CD1c-positive myeloid dendritic cell (primary cell): ENCODE results near the gene ZNF552.
"Not testable (repeated sequence)": the region's sequence is repeated elsewhere in the genome, so short reads cannot be mapped to it uniquely, and the experiment has no call there.

ENCODE experiments used
- DNase-seq: peaks from one replicate; pipeline ENCODE4 v3.0.0-alpha.2; 2016; ENCODE audit errors: extremely low spot score

ZNF552 gene

DNA sequence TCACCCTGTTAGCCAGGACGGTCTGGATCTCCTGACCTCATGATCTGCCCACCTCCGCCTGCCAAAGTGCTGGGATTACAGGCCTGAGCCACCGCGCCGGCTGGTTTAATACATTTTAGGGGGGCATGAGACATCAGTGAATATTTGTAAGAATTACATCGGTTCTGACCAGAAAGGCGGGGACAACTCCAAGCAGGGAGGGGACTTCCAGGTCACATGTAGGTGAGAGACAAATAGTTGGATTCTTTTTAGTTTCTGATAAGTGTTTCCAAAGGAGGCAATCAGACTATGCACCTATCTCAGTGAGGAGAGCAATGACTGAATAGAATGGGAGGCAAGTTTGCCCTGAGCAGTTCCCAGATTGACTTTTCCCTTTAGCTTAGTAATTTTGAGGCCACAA lies 3.7 kb upstream of the ZNF552 start:
- DNase-seq = no peak

DNA sequence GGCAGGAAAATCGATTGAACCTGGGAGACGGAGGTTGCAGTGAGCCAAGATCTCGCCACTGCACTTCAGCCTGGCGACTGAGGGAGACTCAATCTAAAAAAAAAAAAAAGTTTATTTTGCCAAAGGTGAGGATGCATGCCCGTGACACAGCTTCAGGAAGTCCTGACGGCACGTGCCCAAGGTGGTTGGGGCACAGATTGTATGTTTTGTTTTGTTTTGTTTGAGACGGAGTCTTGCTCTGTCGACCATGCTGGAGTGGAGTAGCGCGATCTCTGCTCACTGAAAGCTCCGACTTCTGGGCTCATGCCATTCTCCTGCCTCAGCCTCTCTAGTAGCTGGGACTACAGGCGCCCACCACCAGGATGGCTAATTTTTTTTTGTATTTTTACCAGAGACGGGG lies 3.3 kb upstream of the ZNF552 start:
- DNase-seq = no peak

DNA sequence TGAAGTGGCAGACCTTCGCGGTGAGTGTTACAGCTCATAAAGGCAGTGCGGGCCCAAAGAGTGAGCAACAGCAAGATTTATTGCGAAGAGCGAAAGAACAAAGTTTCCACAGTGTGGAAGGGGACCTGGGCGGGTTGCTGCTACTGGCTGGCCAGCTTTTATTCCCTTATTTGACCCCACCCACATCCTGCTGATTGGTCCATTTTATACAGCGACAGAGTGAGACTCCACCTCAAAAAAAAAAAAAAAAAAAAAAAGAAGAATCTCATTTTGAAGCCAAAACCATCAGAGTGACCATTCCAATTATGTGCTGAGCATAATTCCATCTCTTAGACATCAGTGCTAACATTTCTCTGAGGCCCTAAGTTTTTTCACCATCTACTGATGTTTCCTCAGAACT lies 1.9 kb upstream of the ZNF552 start:
- no peak for DNase-seq

DNA sequence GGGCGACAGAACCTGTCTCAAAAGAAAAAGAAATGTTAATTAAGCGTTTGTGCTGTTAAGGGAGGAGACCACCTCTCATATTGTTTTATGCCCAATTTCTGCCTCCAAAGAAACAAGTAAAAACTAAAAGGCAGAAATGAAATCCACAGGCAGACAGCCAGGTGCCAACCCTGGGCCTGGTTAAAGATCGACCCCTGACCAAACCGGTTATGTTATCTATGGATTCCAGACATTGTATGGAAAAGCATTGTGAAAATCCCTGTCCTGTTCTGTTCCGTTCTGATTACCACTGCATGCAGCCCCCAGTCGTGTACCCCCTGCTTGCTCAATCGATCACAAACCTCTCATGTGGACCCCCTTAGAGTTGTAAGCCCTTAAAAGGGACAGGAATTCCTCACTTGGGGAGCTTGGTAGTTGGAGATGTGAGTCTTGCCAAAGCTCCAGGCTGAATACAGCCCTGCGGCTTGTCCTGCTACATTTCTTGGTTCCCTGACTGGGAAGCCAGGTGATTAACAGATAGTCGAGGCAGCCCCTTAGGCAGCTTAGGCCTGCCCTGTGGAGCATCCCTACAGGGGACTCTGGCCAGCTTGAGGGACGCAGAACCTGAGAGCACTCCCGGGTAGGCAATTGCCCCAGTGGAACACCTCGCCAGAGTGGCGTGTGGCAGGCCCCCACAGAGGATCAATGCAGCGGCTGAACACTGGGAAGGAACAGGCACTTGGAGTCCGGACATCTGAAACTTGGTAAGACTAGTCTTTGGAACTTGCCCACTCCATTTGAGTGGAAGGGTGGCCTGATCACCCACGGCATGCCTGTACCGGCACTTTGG lies 748 bp upstream of the ZNF552 start:
- DNase-seq = no peak

DNA sequence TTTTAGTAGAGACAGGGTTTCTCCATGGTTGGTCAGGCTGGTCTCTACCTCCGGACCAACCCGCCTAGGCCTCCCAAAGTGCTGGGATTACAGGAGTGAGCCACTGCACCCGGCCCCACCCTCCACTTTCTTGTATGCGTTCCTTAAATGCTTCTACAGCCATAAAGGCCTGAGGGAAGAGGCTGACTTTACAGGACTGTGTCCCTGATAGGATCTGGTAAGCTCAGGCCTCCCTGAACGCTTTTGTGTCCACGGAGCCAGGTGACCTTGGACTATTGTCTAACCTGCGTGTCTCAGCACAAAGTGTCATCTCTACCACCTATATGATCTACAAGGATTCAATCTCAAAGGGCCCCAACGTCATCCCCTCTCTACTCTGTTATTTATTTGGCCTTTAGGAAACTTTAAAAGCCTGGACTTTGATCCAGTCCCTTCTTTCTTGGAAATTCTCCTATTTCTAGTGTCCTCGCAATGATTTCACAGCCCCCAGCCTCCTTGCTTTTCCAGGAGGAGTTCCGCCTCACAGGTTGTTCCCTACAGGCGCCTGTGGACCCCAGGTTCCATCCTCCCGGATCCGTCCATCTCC lies 701 bp downstream of the ZNF552 start:
- no peak for DNase-seq

DNA sequence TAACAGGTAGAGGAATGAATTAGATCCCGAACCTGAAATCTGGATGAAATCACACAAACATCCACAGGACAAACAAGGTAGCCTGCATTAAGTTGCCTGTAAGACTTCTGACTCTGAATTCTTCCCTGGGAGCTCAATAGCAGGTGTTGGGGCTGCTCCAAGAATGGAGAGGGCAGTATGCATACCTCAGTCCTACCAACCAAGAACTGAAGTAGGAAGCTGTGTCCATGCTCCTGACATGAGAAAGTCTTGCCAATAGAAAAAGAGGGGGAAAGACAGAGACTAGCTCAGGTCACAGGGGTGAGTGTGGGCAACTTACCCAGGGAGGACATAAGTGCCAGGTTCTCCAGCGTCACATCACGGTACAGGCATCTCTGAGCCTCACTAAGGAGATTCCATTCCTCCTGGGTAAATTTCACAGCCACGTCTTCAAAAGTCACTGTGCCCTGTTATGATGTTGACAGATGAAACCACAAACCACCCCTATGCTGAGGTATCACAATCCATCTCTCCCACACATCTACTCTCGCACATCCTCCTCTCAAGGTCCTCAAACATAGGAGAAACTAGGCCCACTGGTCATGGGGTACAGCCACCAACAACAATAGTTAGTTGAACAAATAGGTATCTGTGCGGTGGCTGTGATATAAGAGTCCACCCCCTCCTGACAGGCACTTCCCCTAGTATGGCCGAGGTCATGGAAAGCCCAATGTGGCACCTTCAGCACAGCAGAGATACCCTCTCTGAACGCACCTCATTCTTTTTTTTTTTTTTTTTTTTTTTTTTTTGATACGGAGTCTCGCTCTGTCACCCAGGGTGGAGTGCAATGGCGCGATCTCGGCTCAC lies 1.5 kb downstream of the ZNF552 start:
- not testable (repeated sequence) for DNase-seq

DNA sequence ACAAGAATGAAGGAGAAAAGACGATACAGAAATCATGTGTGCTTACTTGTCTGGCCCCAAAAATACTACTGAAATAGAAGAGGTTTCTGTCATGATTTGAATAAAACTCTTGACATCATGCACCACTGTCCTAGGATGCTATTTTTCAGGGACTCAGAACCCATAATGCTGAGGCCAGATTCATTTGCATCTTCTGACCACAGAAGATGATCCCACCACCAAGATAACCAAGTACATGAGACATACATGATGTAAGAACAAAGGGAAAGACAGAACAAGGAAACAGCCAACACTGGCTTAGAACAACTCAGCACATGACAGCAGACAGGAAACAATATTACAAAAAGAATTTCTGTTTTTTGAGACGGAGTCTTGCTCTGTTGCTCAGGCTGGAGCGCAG lies 2.5 kb downstream of the ZNF552 start:
- no peak for DNase-seq

DNA sequence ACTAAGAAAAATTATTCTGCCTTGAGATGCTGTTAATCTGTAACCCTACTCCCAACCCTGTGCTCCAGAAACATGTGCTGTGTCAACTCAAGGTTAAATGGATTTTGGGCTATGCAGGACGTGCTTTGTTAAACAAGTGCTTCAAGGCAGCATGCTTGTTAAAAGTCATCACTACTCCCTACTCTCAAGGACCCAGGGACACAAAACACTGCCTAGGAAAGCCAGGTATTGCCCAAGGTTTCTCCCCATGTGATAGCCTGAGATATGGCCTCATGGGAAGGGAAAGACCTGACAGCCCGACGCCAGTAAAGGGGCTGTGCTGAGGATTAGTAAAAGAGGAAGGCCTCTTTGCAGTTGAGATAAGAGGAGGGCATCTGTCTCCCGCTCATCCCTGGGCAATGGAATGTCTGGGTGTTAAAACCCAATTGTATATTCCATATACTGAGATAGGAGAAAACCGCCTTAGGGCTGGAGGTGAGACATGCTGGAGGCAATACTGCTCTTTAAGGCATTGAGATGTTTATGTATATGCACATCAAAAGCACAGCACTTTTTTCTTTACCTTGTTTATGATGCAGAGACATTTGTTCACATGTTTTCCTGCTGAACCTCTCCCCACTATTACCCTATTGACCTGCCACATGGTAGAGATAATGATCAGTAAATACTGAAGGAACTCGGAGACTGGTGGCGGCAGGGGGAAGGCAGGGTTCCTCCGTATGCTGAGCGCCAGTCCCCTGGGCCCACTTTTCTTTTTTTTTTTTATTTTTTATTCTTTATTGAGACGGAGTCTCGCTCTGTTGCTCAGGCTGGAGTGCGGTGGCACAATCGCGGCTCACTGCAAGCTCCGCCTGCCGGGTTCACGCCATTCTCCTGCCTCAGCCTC lies 4.1 kb downstream of the ZNF552 start:
- DNase-seq = not testable (repeated sequence)

DNA sequence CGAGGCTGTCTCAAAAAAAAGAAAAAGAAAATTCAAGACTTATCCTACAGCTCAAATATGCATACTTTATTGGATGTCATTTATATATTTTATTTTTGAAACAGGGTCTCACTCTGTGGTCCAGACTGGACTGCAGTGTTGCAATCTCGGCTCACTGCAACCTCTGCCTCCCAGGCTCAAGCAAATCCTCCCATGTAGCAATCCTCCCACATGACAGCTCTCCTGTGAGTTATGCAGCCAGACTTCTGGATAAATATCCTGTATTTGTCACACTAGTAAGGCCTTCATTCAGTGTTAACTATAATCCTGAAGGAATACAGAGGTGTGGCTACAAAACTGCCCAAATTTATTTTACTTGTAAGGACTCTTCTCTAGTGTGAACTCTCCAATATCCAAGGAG lies 7.2 kb downstream of the ZNF552 start:
- DNase-seq = no peak

DNA sequence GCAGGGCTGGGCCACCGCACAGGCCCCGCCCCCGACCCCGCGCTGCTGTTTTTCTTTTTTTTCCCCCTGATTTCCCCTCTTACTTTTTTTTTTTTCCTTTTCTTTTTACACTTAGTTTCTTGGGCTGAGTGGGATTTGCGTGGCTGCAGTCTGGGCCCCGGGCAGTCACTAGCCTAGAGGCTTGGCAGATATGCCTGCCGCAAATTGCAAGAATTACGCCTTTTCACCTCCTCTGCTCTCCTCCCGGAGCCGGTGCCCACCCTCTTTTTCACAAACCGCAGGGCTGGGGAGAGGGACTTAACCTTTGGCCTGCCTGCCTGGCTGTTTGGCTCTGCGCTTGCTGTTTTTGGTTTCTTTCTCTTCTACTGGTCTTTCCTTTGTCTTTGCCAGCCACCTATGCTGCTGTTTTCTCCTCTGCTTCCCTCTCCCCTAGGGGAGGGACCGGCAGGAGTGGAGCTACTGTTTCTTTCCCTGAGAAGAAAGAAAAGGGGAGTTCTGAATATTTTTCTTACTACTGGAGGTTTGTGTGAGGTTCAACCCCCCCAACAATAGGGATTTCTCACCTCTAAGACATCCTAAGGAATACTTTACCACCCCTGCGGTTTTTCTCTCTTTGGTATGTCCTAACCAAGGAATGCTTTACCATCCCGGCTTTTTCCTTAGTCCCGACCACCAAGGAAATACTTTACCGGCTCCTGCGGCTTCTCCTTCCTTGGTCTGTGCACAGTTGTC lies 11.0 kb downstream of the ZNF552 start:
- no peak for DNase-seq

DNA sequence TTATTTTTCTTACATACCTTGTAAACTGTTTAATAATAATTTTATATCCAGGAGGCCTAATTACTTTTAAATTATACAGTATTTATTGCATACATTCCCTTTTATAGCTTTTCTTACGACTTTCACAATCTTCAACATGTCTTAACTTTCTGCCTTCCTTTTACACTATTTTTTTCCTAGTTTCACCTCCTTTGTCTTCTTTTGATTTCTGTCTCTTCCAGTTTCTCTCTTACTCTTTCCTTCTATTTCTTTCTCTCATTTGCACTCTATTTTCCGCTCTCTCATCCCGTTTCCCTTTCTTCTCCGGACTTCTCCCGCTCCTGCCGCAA lies 11.5 kb downstream of the ZNF552 start:
- no peak for DNase-seq

DNA sequence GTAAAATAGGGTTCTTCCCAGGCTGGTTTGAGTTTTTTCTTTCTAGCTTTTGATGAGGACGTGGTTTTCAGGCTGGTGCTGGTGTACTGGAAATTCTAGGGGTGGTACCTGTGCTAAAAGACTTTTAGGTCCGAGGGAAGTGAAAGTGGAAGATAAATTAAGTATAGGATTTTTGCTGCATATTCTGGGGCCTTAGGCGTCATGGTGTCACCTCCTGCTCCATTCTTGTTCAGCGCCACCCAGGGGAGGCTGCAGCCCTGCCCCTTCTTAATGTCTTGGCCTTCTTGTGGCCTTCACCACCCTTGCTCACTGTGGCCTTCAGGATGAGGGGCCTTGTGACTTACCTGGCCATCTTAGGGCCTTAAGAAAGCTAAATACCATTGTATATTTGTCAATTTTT lies 12.4 kb downstream of the ZNF552 start:
- DNase-seq = no peak

DNA sequence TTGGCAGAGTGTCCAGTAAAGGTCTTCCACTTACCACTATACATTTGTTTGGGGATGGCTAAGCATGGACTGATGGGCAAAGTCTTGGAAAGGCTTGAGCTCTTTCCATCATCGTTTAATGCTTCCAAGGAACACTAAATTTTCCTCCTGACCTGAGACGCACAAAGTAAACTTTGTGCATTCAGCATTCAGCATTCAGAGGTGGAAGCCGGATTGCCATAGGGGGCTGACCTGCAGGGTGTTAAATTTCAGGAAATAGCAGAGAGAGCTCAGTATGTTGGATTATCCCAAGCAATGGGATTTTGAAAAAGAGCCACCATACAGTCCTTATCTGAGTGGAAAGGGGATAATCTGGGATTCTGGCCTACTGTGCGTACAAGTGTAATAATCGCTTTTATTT lies 14.0 kb downstream of the ZNF552 start:
- no peak for DNase-seq

DNA sequence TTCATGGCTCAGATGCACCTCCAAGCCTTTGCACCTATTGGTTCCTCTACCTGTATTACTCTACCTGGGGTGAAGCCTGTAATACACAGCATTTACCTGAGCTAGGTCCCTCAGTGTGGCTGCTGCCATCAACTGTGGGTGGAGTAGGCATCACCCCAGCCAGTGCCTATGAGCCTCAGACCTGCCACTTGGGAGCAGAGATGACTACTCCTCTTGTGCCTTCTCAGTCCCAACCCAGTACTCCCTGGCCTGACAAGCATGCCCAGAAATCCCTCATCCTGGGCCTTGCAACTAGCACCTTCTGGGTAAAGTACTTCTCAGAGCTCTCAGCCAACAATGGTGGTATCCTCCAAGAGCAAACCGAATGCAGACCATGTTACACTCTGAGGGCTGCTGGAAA lies 18.1 kb downstream of the ZNF552 start:
- not testable (repeated sequence) for DNase-seq

DNA sequence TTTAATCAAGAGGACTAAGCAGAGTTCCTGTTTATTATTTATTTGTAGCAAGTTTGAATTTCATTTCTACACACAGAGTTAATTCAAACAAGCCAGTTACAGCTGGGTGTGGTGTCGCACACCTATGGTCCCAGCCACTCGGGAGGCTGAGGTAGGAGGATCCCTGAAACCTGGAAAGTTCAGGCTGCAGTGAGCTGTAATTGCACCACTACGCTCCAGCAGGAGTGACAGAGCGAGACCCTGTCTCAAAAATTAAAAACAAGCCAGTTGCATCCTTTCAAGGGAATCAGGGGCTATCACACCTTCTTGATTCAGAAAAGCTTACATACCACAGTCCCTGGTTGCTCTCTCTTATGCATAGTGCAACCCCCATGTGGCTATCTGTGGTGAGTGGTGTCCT lies 25.4 kb downstream of the ZNF552 start:
- no peak for DNase-seq

DNA sequence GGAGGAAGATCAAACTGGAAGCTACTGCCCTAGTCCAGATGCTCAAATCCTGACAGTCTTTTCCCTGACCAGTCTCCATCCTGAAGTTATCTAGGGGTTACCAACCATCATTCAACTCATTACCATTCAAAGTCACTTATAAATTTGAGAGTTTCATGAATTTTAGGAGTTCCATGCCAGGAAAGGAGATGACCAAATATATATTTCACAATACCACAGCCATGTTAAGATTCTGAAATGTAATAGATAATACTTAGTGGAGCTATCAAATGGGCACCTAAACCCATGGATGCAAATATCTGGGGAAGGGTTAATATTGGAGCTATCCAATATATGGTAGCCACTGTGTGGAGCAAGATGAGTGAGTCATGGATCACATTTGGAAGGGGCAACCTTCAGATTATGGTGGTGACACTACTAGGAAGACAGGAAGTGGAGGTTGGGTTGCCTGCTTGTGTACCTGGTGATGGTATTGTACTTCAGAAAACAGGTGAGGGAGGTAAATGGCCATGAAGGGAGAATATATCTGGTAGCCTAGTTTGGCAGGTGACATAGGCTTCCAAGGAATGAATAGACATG lies 26.5 kb downstream of the ZNF552 start:
- DNase-seq = no peak

DNA sequence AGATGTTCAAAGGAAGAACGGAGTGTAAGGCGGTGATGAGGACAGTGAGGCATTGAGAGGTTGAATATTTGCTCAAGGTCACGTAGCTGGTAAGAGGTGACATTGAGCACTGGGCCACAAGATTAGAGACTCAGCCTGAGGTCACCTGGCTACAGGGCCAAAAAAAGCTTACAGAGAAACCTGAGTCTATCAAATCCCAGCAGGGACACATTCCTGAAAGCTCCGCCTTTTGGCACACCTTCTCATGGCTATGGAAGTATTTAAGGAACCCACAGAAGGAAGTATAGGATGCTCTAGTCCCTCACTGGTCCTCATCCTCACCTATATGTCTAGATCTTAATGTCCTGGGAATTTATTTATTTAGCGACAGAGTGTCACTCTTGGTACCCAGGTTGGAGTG lies 27.8 kb downstream of the ZNF552 start:
- no peak for DNase-seq

DNA sequence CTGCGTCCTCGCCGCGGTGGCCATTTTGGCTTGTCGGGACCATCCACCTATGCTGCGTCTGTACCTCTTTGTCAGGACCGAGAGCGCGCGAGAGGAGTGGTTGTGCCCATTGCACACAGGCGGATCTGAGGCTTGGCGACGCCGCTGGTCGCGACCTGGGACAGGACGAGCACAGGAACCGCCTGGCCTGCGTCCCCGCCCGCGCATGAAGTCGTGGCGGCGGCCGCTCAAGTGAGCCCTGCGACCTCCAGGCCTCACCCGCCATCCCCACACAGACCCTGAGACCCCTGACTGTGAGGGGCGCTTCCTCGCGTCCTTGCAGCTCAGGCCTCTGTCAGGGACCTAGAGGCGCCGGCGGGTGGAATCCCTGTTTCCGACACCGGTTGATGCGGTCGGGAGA lies 28.4 kb downstream of the ZNF552 start:
- DNase-seq = no peak

DNA sequence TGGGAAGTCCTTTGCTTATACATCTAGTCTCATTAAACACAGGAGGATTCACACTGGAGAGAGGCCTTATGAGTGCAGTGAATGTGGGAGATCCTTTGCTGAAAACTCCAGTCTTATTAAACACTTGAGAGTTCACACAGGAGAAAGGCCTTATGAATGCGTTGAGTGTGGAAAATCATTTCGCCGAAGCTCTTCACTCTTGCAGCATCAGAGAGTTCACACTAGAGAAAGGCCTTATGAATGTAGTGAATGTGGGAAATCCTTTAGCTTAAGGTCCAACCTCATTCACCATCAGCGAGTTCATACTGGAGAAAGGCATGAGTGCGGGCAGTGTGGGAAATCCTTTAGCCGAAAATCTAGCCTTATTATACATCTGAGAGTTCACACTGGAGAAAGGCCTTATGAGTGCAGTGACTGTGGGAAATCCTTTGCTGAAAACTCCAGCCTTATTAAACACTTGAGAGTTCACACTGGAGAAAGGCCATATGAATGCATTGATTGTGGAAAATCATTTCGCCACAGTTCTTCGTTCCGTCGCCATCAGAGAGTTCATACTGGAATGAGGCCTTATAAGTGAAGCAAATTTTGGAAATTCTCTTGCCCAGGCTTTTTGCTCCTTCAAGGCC lies 35.4 kb downstream of the ZNF552 start:
- no peak for DNase-seq

DNA sequence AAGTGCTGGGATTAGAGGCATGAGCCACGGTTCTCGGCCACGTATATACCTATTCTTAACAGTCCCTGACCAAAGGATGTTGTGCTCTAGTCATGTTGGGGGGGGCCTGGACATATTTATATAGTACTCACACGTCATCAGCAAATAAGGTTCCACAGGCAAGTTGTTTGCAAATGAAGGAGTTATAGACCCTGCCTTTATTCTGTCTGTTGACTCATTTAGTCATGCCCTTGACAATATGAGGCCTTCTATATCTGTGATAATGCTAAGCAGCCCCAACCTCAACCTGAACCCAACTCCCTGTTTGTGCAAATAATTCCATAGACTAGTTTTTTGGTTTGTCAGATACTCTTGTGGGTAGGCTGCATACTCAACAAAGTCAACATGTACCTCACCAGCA lies 36.4 kb downstream of the ZNF552 start:
- DNase-seq = no peak
